MCF 10A (cell line): ENCODE results near the gene PRPF6. TPM values are rescaled to one million over a fixed set of nuclear protein-coding genes. Genes with fewer than 3 reads are reported as not detected.

Source experiments
- BruUV-seq: library from RNA; stranded (reverse); fragments of 400-500 nt; replicated peaks from 2 replicates; lab custom pipeline; 2021; lab: Mats Ljungman, UMichigan
- CTCF ChIA-PET: fragments of 300-600 bp; sonication (Branson Sonifier 250); formaldehyde crosslinking; extraction: SDS; loops from one replicate; lab custom pipeline; 2021; ENCODE audit warnings: antibody characterized with exemption, inconsistent platforms; lab: Yijun Ruan, JAX
- POLR2A ChIA-PET: fragments of 300-600, 350-650 bp; sonication (Branson Sonifier 250); formaldehyde crosslinking; extraction: SDS; loops from one replicate; lab custom pipeline; 2020; ENCODE audit warnings: antibody characterized with exemption, inconsistent platforms; lab: Yijun Ruan, JAX
- DNase-seq: peaks from one replicate; pipeline ENCODE4 v3.0.0-alpha.2; 2018; ENCODE audit not compliant: unreplicated experiment
- H3K27ac Mint-ChIP-seq: one replicate; pipeline ENCODE4 v1.8.0; 2022; ENCODE audit warnings: mild to moderate bottlenecking, low read depth, mixed read lengths; ENCODE audit not compliant: unreplicated experiment
- H3K27me3 Mint-ChIP-seq: one replicate; pipeline ENCODE4 v1.8.0; 2022; ENCODE audit warnings: mixed read lengths; ENCODE audit not compliant: insufficient read depth, unreplicated experiment
- H3K36me3 Mint-ChIP-seq: one replicate; pipeline ENCODE4 v1.8.0; 2022; ENCODE audit warnings: mild to moderate bottlenecking, moderate library complexity, mixed read lengths; ENCODE audit not compliant: insufficient read depth, unreplicated experiment
- H3K4me1 Mint-ChIP-seq: one replicate; pipeline ENCODE4 v1.8.0; 2022; ENCODE audit warnings: mixed read lengths; ENCODE audit not compliant: insufficient read depth, unreplicated experiment
- H3K4me3 Mint-ChIP-seq: one replicate; pipeline ENCODE4 v1.8.0; 2022; ENCODE audit warnings: mild to moderate bottlenecking, moderate library complexity, mixed read lengths; ENCODE audit not compliant: unreplicated experiment
- H3K9me3 Mint-ChIP-seq: one replicate; pipeline ENCODE4 v1.8.0; 2022; ENCODE audit warnings: mixed read lengths; ENCODE audit not compliant: unreplicated experiment
- intact Hi-C: fragments of 100-400 bp; cut with micrococcal nuclease; formaldehyde crosslinking; loops from 2 replicates; pipeline ENCODE4 v1.14.1; 2022
- total RNA-seq: library from RNA; stranded (reverse); gene quantifications from 2 replicates; pipeline ENCODE4 v1.2.3, GENCODE V29; 2022
- TF ChIP-seq, protein P1 (sequence below): fragments of 200-600 bp; IDR thresholded peaks from one replicate; pipeline ENCODE4 v1.8.0; 2022; ENCODE audit warnings: antibody characterized with exemption, mild to moderate bottlenecking; ENCODE audit not compliant: unreplicated experiment

PRPF6 gene
- total RNA-seq, 1 experiment from 2014 or later: 70.9 TPM

GRCh38 chr20:64015635-64016034 is 34.7 kb downstream of the PRPF6 start:
- peaks cover 71% of the 10 kb centered on the region for H3K36me3 Mint-ChIP-seq
- DNase-seq: no peak
- ChIA-PET POLR2A (no interaction called here), CTCF (interaction anchor here (0.6 to 1.2 kb wide), 2 partner anchors 24 to 1737 kb away, joined by 3 read pairs; no protein-coding TSS in a partner anchor)
- H3K27ac Mint-ChIP-seq: no peak overlapping the region
- no TSS peak for BruUV-seq
- intact Hi-C loops: no loop called here
- TF ChIP-seq, protein P1, sequence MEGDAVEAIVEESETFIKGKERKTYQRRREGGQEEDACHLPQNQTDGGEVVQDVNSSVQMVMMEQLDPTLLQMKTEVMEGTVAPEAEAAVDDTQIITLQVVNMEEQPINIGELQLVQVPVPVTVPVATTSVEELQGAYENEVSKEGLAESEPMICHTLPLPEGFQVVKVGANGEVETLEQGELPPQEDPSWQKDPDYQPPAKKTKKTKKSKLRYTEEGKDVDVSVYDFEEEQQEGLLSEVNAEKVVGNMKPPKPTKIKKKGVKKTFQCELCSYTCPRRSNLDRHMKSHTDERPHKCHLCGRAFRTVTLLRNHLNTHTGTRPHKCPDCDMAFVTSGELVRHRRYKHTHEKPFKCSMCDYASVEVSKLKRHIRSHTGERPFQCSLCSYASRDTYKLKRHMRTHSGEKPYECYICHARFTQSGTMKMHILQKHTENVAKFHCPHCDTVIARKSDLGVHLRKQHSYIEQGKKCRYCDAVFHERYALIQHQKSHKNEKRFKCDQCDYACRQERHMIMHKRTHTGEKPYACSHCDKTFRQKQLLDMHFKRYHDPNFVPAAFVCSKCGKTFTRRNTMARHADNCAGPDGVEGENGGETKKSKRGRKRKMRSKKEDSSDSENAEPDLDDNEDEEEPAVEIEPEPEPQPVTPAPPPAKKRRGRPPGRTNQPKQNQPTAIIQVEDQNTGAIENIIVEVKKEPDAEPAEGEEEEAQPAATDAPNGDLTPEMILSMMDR: no peak
- no peaks in the 10 kb centered on the region for H3K4me1 Mint-ChIP-seq
- no peaks in the 10 kb centered on the region for H3K9me3 Mint-ChIP-seq
- H3K27me3 Mint-ChIP-seq: no peaks in the 10 kb centered on the region
- no peak overlapping the region for H3K4me3 Mint-ChIP-seq

DNA sequence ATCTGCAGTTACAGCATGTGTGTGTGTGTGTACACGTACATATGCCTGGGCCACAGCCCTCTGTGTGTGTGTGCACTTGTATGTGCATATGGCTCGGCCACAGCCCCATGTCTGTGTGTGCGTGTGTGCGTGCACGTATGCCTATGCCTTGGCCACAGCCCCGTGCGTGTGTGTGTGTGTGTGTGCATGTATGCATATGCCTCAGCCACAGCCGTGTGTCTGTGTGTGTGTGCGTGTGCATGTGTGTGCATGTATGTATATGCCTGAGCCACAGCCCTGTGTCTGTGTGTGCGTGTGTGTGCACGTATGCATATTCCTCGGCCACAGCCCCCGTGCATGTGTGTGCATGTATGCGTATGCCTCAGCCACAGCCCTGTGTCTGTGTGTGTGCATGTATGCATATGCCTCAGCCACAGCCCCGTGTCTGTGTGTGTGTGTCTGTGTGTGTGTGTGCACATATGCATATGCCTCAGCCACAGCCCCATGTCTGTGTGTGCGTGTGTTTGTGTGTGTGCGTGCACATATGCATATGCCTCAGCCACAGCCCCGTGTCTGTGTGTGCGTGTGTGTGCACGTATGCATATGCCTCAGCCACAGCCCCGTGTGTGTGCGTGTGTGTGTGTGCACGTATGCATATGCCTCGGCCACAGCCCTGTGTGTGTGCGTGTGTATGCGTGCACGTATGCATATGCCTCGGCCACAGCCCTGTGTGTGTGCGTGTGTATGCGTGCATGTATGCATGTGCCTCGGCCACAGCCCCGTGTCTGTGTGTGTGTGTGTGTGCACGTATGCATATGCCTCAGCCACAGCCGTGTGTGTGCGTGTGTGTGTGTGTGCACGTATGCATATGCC is 40.4 kb downstream of the PRPF6 start:
- H3K4me3 Mint-ChIP-seq: no peak overlapping the region
- intact Hi-C loops: no loop called here
- POLR2A ChIA-PET: interaction anchor here (0.7 to 1.4 kb wide), 2 partner anchors 22 to 38 kb away, joined by 3 read pairs; no protein-coding TSS in a partner anchor
- no peak for DNase-seq
- H3K9me3 Mint-ChIP-seq: no peaks in the 10 kb centered on the region
- no TSS peak for BruUV-seq
- TF ChIP-seq, protein P1: no peak
- H3K27me3 Mint-ChIP-seq: no peaks in the 10 kb centered on the region
- H3K4me1 Mint-ChIP-seq: no peaks in the 10 kb centered on the region
- CTCF ChIA-PET: interaction anchor here (0.6 to 1.5 kb wide), 2 partner anchors 18 to 129 kb away, joined by 3 to 5 read pairs; no protein-coding TSS in a partner anchor
- no peak overlapping the region for H3K27ac Mint-ChIP-seq
- H3K36me3 Mint-ChIP-seq: peaks cover 82% of the 10 kb centered on the region

GRCh38 chr20:64022671-64023360 is 41.9 kb downstream of the PRPF6 start:
- ChIA-PET CTCF (interaction anchor here (1.2 to 1.5 kb wide), 2 partner anchors 16 to 97 kb away, joined by 3 to 5 read pairs; no protein-coding TSS in a partner anchor), POLR2A (no interaction called here)
- no TSS peak for BruUV-seq
- TF ChIP-seq, protein P1: no peak
- H3K9me3 Mint-ChIP-seq: no peaks in the 10 kb centered on the region
- intact Hi-C loops: no loop called here
- DNase-seq: no peak
- H3K27ac Mint-ChIP-seq: no peak overlapping the region
- peaks cover 84% of the 10 kb centered on the region for H3K36me3 Mint-ChIP-seq
- no peaks in the 10 kb centered on the region for H3K4me1 Mint-ChIP-seq
- no peak overlapping the region for H3K4me3 Mint-ChIP-seq
- no peaks in the 10 kb centered on the region for H3K27me3 Mint-ChIP-seq
